Iris pigment epithelial cell (primary cell): ENCODE measurements around the gene CARD18.
"Not testable (repeated sequence)": the region's sequence is repeated elsewhere in the genome, so short reads cannot be mapped to it uniquely, and the experiment has no call there.

Experiments
- DNase-seq: peaks from one replicate; pipeline ENCODE4 v3.0.0-alpha.2; 2011; ENCODE audit warnings: low read depth

Gene CARD18

GRCh38 chr11:105132716-105133511 lies 6.7 kb downstream of the CARD18 start:
- DNase-seq = peak; percentile 96

- DNase-seq = peak; percentile 26
Measured at GRCh38 chr11:105130189-105130813, 9.3 kb downstream of the CARD18 start.

- no peak for DNase-seq
Measured at GRCh38 chr11:105124756-105125155, 14.8 kb downstream of the CARD18 start.

- DNase-seq = no peak
Measured at GRCh38 chr11:105111145-105111944, 28.2 kb downstream of the CARD18 start.

- DNase-seq = no peak
Measured at GRCh38 chr11:105110688-105111030, 28.9 kb downstream of the CARD18 start.

GRCh38 chr11:105109855-105110687 lies 29.5 kb downstream of the CARD18 start:
- DNase-seq = peak; percentile 45

GRCh38 chr11:105109321-105109720 lies 30.2 kb downstream of the CARD18 start:
- no peak for DNase-seq

GRCh38 chr11:105108247-105108646 lies 31.3 kb downstream of the CARD18 start:
- no peak for DNase-seq

- not testable (repeated sequence) for DNase-seq
Measured at GRCh38 chr11:105107226-105107825, 32.2 kb downstream of the CARD18 start.

- no peak for DNase-seq
Measured at GRCh38 chr11:105106140-105106539, 33.4 kb downstream of the CARD18 start.

- no peak for DNase-seq
Measured at GRCh38 chr11:105104292-105104691, 35.3 kb downstream of the CARD18 start.

GRCh38 chr11:105103336-105103735 lies 36.2 kb downstream of the CARD18 start:
- DNase-seq = no peak

GRCh38 chr11:105102079-105102581 lies 37.4 kb downstream of the CARD18 start:
- not testable (repeated sequence) for DNase-seq

- DNase-seq = no peak
Measured at GRCh38 chr11:105100981-105101630, 38.5 kb downstream of the CARD18 start.

- DNase-seq = peak; percentile 16
Measured at GRCh38 chr11:105100206-105100605, 39.4 kb downstream of the CARD18 start.

- not testable (repeated sequence) for DNase-seq
Measured at GRCh38 chr11:105099594-105099993, 40.0 kb downstream of the CARD18 start.

- peak; percentile 12 for DNase-seq
Measured at GRCh38 chr11:105092256-105093239, 47.0 kb downstream of the CARD18 start.
